Bronchial epithelial cell (primary cell): ENCODE results near the gene NOD2. TPM values are rescaled to one million over a fixed set of nuclear protein-coding genes. Genes with fewer than 3 reads are reported as not detected.
A peak's percentile ranks its signal among the peaks of the same experiment; 100 is the strongest.

Experiments
- DNase-seq: peaks from one replicate; pipeline ENCODE4 v3.0.0-alpha.2; 2010; ENCODE audit warnings: low read depth
- FAIRE-seq: peaks from 2 replicates; lab custom pipeline; 2011; peaks lifted over from hg19 to GRCh38; lab: Jason Lieb, UNC
- H3K27me3 ChIP-seq: 2 replicates; pipeline ENCODE4 v1.5.1; 2011; ENCODE audit warnings: low read length; ENCODE audit not compliant: control insufficient read depth, insufficient read depth
- H3K36me3 ChIP-seq: 2 replicates; pipeline ENCODE4 v1.5.1; 2011; ENCODE audit warnings: low read length; ENCODE audit not compliant: control insufficient read depth, insufficient read depth
- H3K4me3 ChIP-seq: 2 replicates; pipeline ENCODE4 v1.5.1; 2011; ENCODE audit warnings: mild to moderate bottlenecking, low read depth, low read length, control low read depth
- total RNA-seq: library from RNA; depleted of rRNA; stranded (reverse); fragments of >200 nt; gene quantifications from 2 replicates; pipeline ENCODE4 v1.2.1, GENCODE V29; 2014
- TF ChIP-seq, protein P1 (sequence below): IDR thresholded peaks from 2 replicates; pipeline ENCODE4 v1.5.1; 2011; ENCODE audit warnings: mild to moderate bottlenecking, moderate library complexity, low read length, control low read depth, inconsistent platforms; ENCODE audit not compliant: insufficient read depth, severe bottlenecking

NOD2 gene
- total RNA-seq: 2.4 and 11.6 TPM in 2 replicates

DNA sequence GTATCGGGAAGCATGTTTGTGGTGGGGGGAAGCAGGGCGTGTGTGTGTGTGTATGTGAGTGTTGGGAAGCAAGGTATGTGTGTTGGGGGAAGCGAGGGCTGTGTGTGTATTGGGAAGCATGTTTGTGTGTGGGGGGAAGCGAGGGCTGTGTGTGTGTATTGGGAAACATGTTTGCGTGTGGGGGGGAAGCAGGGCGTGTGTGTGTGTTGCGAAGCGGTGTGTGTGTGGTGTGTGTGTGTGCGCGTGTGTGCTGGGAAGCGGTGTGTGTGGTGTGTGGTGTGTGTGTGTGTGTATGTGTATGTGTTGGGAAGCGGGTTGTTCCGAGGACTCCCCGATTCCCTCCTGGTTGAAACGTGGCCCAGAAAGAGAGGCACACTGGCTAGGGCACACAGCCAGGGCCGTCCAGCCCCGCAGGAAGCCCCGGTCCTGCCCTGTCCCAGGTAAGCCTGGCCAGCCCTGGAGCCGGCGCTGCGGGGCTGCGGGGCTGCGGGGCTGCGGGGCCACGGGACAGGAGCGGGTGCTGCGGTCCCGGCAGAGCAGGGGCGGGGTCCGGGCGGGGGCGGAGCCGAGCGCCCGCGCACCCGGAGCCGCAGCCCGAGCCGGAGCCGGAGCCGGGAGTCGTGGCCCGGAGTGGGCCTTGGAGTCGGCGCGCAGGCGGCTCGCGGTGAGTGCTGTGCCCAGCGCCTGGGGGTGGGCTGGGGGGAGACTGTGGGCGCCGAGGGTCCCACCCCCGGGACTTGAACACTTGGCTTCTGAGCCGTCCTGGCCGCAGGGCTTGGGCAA is at the start of gene NOD2:
TSS of gene NOD2 (plus strand) at position 608 of the 783 bp plus-strand sequence. CDS start 5,890 bp downstream, outside the sequence.
- Histone ChIP-seq H3K4me3 (peak within 1 kb of the TSS; percentile 43), H3K36me3 (no peaks in the 10 kb centered on the region), H3K27me3 (no peaks in the 10 kb centered on the region)
- TF ChIP-seq, protein P1, sequence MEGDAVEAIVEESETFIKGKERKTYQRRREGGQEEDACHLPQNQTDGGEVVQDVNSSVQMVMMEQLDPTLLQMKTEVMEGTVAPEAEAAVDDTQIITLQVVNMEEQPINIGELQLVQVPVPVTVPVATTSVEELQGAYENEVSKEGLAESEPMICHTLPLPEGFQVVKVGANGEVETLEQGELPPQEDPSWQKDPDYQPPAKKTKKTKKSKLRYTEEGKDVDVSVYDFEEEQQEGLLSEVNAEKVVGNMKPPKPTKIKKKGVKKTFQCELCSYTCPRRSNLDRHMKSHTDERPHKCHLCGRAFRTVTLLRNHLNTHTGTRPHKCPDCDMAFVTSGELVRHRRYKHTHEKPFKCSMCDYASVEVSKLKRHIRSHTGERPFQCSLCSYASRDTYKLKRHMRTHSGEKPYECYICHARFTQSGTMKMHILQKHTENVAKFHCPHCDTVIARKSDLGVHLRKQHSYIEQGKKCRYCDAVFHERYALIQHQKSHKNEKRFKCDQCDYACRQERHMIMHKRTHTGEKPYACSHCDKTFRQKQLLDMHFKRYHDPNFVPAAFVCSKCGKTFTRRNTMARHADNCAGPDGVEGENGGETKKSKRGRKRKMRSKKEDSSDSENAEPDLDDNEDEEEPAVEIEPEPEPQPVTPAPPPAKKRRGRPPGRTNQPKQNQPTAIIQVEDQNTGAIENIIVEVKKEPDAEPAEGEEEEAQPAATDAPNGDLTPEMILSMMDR: no peak
- DNase-seq: no peak
- FAIRE-seq: no peak

DNA sequence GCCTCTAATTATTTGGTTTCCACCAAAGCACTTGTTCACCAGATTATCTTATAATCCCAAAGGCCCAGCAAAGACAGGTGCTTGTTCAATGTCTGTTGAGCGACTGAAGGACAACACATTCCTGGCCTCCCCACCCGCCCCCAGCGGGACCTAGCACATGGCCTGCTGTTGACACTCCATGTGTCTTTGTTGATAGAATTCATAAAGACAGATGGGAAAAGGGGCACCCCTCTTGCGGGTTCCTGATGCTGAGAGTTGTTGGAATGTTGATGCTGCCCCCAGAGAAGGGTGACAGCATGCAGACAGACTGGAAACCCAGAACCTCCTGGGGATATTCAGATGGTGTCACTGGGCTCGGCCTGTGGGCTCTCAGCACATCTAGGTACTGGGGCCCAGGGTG is 49.2 kb upstream of the NOD2 start:
- FAIRE-seq (no peak), DNase-seq (no peak)
- peaks cover 3% of the 10 kb centered on the region for H3K27me3 ChIP-seq
- TF ChIP-seq, protein P1: no peak
- H3K4me3 ChIP-seq: no peak overlapping the region
- H3K36me3 ChIP-seq: no peaks in the 10 kb centered on the region

DNA sequence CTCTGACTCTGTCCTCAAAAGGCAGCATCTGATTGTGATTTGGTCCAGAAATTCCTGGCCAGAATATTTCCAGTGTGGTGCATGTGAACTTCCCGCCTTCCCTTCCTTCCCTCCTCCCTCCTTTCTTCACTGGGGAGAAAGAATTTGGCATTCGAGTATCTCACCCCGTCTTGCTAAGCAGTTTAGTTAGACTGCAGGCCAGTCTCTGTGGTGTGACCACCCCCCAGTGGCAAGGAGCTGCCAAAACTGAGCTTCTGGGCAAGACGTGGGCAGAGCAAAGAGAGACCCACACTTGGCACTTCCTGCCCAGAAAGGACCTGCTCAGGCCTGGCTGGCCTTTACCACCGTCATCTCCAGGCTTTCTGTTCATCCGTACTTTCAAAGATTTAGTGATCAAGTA is 48.7 kb upstream of the NOD2 start:
- Histone ChIP-seq H3K27me3 (peaks cover 3% of the 10 kb centered on the region), H3K4me3 (no peak overlapping the region), H3K36me3 (no peaks in the 10 kb centered on the region)
- TF ChIP-seq, protein P1: peak; percentile 44
- FAIRE-seq (peak; percentile 66), DNase-seq (peak; percentile 29)

DNA sequence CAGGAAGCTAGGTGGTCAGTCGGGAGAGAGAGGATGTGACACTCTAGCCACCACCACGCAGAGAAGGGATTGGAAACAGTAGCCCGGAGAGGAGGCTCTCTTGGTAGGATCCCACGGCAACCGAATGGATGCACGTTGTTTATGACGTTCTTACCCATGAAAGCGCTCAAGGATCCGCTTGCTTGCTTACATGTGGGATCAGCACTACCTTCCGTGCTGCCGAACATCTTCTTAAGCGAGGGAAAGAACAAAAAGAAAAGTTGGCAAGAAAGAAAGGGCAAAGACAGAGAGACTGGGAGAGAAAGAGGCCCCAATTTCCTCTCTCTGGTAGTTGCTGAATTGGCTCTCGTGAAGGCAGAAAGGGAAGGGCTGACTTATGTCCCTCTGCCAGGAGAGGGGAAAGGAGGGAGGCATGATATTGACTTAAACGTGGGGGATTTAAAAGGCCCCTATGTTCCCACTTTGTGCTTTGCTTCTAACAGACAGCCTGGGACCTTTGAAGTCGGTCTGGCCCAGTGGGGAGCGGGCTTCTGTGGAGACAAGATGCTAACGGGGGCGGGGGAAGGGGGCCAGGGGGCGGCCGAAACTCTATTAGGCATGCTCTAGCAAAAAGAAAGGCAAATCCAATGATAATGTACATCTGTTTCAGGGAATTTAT is 47.7 kb upstream of the NOD2 start:
- Histone ChIP-seq H3K36me3 (no peaks in the 10 kb centered on the region), H3K4me3 (no peak overlapping the region), H3K27me3 (peaks cover 3% of the 10 kb centered on the region)
- DNase-seq (no peak), FAIRE-seq (no peak)
- TF ChIP-seq, protein P1: no peak

DNA sequence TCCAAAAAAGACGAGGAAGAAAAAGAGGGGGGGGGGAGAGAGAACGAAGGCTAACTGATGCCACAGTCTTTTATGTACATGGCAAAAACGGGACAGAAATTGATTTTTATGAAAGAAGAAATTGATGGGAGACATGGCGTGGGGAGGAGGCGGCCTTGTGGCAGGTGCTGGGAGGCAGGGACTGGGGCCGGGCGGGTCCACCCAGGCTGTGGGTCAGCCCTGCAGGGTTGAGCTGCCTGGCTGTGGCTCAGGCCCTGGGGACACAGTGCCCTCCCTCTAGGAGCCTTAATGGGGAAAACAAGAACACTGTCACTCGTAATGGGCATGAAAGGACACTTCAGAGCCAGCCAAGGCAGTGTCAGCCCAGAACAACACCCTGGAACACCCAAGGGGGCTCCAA is 47.1 kb upstream of the NOD2 start:
- no peak for DNase-seq
- H3K27me3 ChIP-seq: peaks cover 3% of the 10 kb centered on the region
- FAIRE-seq: no peak
- no peak overlapping the region for H3K4me3 ChIP-seq
- H3K36me3 ChIP-seq: no peaks in the 10 kb centered on the region
- TF ChIP-seq, protein P1: no peak
